ENCODE measurements around the gene PKIB.
"Not testable (repeated sequence)": the region's sequence is repeated elsewhere in the genome, so short reads cannot be mapped to it uniquely, and the experiment has no call there.

The PKIB gene

DNA sequence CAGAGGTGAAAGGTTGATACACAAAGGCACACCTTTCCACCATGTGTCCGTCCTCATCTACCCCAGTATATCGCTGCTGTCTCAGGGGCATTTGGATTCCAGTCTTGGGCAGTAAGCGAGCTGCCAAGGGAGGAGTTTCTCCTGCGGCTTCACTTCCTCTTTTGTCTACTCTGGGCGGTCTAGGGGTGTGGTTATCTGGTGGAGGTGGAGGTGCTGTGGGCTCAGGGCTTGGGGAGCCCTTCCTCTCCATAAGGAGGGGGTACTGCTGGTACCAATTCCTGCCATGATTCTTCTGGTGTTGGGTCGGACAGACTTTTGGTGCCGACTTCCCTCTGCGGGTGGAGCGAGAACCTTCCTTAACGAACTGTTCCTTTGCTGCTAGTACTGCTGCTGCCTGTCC, 137.4 kb downstream of the PKIB start:
- Histone ChIP-seq H3K9me3 (ENCODE audit: control insufficient read depth in 2 of 2, low read length in 2 of 2) (no peaks in the 10 kb centered on the region), H3K36me3 (ENCODE audit: control insufficient read depth in 2 of 2, insufficient read depth in 2 of 2, low read length in 2 of 2) (no peaks in the 10 kb centered on the region), H3K4me3 (ENCODE audit: low read length in 2 of 2) (no peak overlapping the region), H3K27ac (ENCODE audit: low read depth in 2 of 2, low read length in 2 of 2) (no peak overlapping the region), H3K9ac (ENCODE audit: low read depth in 1 of 2, low read length in 2 of 2) (no peak overlapping the region), H3K4me1 (ENCODE audit: control insufficient read depth in 2 of 2, insufficient read depth in 2 of 2, low read length in 2 of 2) (peaks cover 0 to 8% of the 10 kb centered on the region in 2 donors), H3K27me3 (ENCODE audit: control insufficient read depth in 2 of 2, insufficient read depth in 2 of 2, low read length in 2 of 2) (peaks cover 0 to 2% of the 10 kb centered on the region in 2 donors)

DNA sequence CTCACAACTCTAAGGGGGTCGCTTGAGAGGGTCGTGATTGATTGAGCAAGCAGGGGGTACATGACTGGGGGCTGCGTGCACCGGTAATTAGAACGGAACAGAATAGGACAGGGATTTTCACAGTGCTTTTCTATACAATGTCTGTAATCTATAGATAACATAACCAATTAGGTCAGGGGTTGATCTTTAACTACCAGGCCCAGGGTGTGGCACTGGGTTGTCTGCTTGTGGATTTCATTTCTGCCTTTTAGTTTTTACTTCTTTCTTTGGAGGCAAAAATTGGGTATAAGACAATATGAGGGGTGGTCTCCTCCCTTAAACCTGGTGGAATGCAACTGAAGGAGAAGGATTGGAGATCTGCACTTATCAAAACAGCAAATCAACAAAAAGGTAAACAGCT, 138.7 kb downstream of the PKIB start:
- not testable (repeated sequence) for H3K27me3 ChIP-seq (ENCODE audit: control insufficient read depth in 2 of 2, insufficient read depth in 2 of 2, low read length in 2 of 2); H3K4me3 ChIP-seq (ENCODE audit: low read length in 2 of 2); H3K36me3 ChIP-seq (ENCODE audit: control insufficient read depth in 2 of 2, insufficient read depth in 2 of 2, low read length in 2 of 2)

DNA sequence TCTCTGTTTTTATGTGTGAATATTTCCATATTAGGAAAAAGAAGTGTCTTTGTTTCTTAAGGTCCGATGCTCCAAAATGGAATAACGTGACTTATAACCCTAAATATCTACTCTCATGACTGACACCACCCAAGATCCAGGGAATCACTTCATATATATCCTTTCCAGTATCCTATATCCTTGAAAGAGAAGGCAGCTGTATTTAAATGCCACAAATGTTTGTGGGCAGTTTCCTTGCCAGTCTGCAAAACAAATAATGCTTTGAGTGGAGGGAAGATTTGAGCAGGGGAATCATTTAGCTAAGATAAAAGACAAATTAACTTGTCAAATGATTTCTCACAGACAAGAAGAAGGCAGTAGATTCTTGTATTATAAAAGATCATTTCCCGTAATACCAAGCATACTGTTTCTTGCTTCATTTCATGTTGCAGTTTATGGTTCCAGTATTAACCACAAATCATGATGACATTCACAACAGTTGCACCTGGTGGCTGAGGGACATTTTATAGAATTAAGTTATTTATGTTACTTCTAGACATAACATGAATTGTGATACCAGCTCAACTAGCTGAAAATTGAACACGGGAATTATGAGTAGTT, 139.3 kb downstream of the PKIB start:
- H3K9me3 ChIP-seq (ENCODE audit: control insufficient read depth in 2 of 2, low read length in 2 of 2), result no peaks in the 10 kb centered on the region
- no peaks in the 10 kb centered on the region for H3K36me3 ChIP-seq (ENCODE audit: control insufficient read depth in 2 of 2, insufficient read depth in 2 of 2, low read length in 2 of 2)
- peaks cover 0 to 2% of the 10 kb centered on the region in 2 donors for H3K27me3 ChIP-seq (ENCODE audit: control insufficient read depth in 2 of 2, insufficient read depth in 2 of 2, low read length in 2 of 2)
- peaks cover 0 to 8% of the 10 kb centered on the region in 2 donors for H3K4me1 ChIP-seq (ENCODE audit: control insufficient read depth in 2 of 2, insufficient read depth in 2 of 2, low read length in 2 of 2)
- H3K4me3 ChIP-seq (ENCODE audit: low read length in 2 of 2), result no peak overlapping the region
- H3K9ac ChIP-seq (ENCODE audit: low read depth in 1 of 2, low read length in 2 of 2), result no peak overlapping the region
- no peak overlapping the region for H3K27ac ChIP-seq (ENCODE audit: low read depth in 2 of 2, low read length in 2 of 2)

More for the DNA sequence above, 138.7 kb downstream of the PKIB start:
- not testable (repeated sequence) for H3K9ac ChIP-seq (ENCODE audit: low read depth in 1 of 2, low read length in 2 of 2); H3K9me3 ChIP-seq (ENCODE audit: control insufficient read depth in 2 of 2, low read length in 2 of 2); H3K27ac ChIP-seq (ENCODE audit: low read depth in 2 of 2, low read length in 2 of 2); H3K4me1 ChIP-seq (ENCODE audit: control insufficient read depth in 2 of 2, insufficient read depth in 2 of 2, low read length in 2 of 2)

DNA sequence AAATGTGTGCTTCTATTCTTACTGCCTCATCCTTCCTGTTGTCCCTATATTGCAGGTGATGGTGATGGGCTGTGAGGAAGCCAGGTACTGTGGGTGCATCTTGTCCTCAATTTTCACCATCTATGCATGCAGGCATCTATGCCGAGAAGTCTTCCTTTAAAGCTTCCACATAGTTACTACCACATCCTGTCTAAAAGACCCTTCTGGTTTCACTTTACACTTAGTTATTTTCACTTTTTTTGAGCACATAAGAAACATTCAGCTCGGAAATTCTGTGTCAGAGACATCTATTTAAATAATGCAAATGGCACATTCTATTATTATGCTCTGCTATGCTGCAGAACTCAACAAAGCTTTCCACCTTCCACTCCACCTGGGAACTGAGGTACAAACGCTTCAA, 141.1 kb downstream of the PKIB start:
- Histone ChIP-seq H3K4me1 (ENCODE audit: control insufficient read depth in 2 of 2, insufficient read depth in 2 of 2, low read length in 2 of 2) (peaks cover 0 to 8% of the 10 kb centered on the region in 2 donors), H3K9ac (ENCODE audit: low read depth in 1 of 2, low read length in 2 of 2) (no peak overlapping the region), H3K27ac (ENCODE audit: low read depth in 2 of 2, low read length in 2 of 2) (no peak overlapping the region), H3K27me3 (ENCODE audit: control insufficient read depth in 2 of 2, insufficient read depth in 2 of 2, low read length in 2 of 2) (no peaks in the 10 kb centered on the region), H3K4me3 (ENCODE audit: low read length in 2 of 2) (no peak overlapping the region), H3K9me3 (ENCODE audit: control insufficient read depth in 2 of 2, low read length in 2 of 2) (no peaks in the 10 kb centered on the region), H3K36me3 (ENCODE audit: control insufficient read depth in 2 of 2, insufficient read depth in 2 of 2, low read length in 2 of 2) (no peaks in the 10 kb centered on the region)

DNA sequence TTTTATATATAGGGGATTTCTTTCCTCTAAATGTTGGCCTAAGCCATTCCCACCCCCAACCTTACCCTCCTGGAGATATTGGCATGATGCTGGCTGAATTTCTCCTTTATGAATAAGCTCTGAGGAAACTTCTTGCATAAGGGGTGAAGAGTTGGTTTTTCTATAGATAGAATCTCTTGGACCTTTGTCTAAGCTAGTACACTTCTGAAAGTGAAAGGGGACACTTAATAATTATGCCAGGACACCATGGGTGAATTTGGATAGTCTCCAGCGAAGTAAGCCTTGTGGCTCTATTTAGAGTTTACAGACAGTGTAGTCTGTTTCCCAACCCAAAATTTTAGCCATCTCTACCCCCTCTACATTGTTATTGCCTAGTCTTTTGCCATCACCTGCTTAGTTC, 142.3 kb downstream of the PKIB start:
- Histone ChIP-seq H3K9ac (ENCODE audit: low read depth in 1 of 2, low read length in 2 of 2) (no peak overlapping the region), H3K4me3 (ENCODE audit: low read length in 2 of 2) (no peak overlapping the region), H3K27ac (ENCODE audit: low read depth in 2 of 2, low read length in 2 of 2) (no peak overlapping the region), H3K4me1 (ENCODE audit: control insufficient read depth in 2 of 2, insufficient read depth in 2 of 2, low read length in 2 of 2) (peaks cover 0 to 8% of the 10 kb centered on the region in 2 donors), H3K36me3 (ENCODE audit: control insufficient read depth in 2 of 2, insufficient read depth in 2 of 2, low read length in 2 of 2) (no peaks in the 10 kb centered on the region), H3K9me3 (ENCODE audit: control insufficient read depth in 2 of 2, low read length in 2 of 2) (no peaks in the 10 kb centered on the region), H3K27me3 (ENCODE audit: control insufficient read depth in 2 of 2, insufficient read depth in 2 of 2, low read length in 2 of 2) (no peaks in the 10 kb centered on the region)

DNA sequence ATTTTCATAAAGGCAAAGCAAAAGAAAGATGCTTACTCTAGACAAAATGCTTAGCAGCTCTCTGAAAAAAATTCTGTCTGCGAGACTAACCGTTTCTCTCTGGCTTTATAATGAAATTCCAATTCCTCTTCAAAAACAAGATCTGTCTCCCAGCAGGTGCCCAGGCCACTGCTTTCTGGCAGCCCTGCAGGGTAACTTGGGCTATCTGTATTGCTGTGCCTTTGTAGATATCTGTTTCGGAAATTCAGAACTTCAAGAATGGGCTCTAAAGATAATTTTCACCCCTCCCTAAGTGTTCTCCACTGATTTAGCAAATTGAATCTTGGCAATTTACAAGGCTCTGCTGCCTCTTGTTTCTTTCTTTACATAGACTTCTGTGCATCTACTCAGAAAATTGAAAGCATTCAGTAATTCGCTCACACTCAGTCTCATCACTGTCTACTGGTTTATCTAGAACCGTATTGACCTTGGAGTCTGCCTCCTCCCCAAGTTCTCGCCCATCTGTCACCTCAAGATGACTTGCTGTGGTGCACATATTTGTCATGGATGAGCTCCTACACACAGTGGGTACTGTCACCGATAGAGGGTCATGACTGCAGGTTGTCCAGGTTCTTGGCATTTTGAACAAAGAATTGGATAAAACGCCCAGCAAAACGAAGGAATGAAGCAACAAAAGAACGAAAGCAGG, 142.9 kb downstream of the PKIB start:
- H3K4me1 ChIP-seq (ENCODE audit: control insufficient read depth in 2 of 2, insufficient read depth in 2 of 2, low read length in 2 of 2), result peaks cover 0 to 8% of the 10 kb centered on the region in 2 donors
- no peak overlapping the region for H3K27ac ChIP-seq (ENCODE audit: low read depth in 2 of 2, low read length in 2 of 2)
- no peak overlapping the region for H3K9ac ChIP-seq (ENCODE audit: low read depth in 1 of 2, low read length in 2 of 2)
- H3K27me3 ChIP-seq (ENCODE audit: control insufficient read depth in 2 of 2, insufficient read depth in 2 of 2, low read length in 2 of 2), result no peaks in the 10 kb centered on the region
- H3K9me3 ChIP-seq (ENCODE audit: control insufficient read depth in 2 of 2, low read length in 2 of 2), result no peaks in the 10 kb centered on the region
- H3K36me3 ChIP-seq (ENCODE audit: control insufficient read depth in 2 of 2, insufficient read depth in 2 of 2, low read length in 2 of 2), result no peaks in the 10 kb centered on the region
- no peak overlapping the region for H3K4me3 ChIP-seq (ENCODE audit: low read length in 2 of 2)

DNA sequence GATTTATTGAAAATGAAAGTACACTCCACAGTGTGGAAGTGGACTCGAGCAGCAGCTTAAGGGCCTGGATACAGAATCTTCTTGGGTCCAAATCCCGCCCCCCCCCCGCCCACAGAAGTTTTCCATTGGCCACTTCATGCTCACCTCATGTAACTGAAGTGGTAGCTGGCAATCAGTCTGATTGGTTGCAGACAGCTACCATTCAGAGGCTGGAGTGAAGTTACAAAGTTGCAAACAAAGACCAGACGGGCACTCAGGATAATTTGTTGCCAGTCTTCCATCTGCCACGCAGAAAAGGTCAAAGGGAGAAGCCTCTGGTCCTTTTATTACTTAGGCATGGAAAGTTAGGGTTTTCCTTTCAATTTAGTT, 143.5 kb downstream of the PKIB start:
- Histone ChIP-seq H3K36me3 (ENCODE audit: control insufficient read depth in 2 of 2, insufficient read depth in 2 of 2, low read length in 2 of 2) (no peaks in the 10 kb centered on the region), H3K27ac (ENCODE audit: low read depth in 2 of 2, low read length in 2 of 2) (no peak overlapping the region), H3K9me3 (ENCODE audit: control insufficient read depth in 2 of 2, low read length in 2 of 2) (no peaks in the 10 kb centered on the region), H3K4me1 (ENCODE audit: control insufficient read depth in 2 of 2, insufficient read depth in 2 of 2, low read length in 2 of 2) (peaks cover 0 to 8% of the 10 kb centered on the region in 2 donors), H3K4me3 (ENCODE audit: low read length in 2 of 2) (no peak overlapping the region), H3K27me3 (ENCODE audit: control insufficient read depth in 2 of 2, insufficient read depth in 2 of 2, low read length in 2 of 2) (no peaks in the 10 kb centered on the region), H3K9ac (ENCODE audit: low read depth in 1 of 2, low read length in 2 of 2) (no peak overlapping the region)

DNA sequence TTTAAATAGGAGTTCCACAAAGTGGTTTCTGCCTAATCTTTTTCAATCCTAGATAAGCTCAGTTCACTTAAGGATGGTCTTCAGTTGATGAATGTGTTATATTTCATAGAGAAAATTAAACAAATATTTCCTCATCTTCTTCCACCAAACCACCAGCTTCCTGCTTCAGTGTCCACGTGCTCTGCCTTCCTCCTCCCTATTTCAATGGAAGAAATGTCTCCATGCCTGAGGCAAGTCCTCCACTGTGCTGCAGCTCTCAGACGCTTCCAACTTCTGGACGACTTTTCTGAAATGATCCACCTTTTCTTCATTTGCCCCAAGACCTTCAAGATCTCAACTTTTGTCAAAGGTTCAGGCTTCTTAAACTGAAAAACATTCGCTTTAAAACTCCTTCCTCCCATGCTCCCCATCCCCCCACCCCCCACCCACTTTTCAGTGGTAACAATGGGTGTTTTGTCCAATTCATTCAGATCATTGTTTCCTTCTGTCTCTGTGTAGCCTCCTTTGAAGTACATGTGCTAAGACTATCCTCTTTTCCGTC, 144.1 kb downstream of the PKIB start:
- H3K9me3 ChIP-seq (ENCODE audit: control insufficient read depth in 2 of 2, low read length in 2 of 2), result no peaks in the 10 kb centered on the region
- peaks cover 0 to 5% of the 10 kb centered on the region in 2 donors for H3K4me1 ChIP-seq (ENCODE audit: control insufficient read depth in 2 of 2, insufficient read depth in 2 of 2, low read length in 2 of 2)
- H3K27me3 ChIP-seq (ENCODE audit: control insufficient read depth in 2 of 2, insufficient read depth in 2 of 2, low read length in 2 of 2), result no peaks in the 10 kb centered on the region
- H3K9ac ChIP-seq (ENCODE audit: low read depth in 1 of 2, low read length in 2 of 2), result no peak overlapping the region
- H3K36me3 ChIP-seq (ENCODE audit: control insufficient read depth in 2 of 2, insufficient read depth in 2 of 2, low read length in 2 of 2), result no peaks in the 10 kb centered on the region
- H3K4me3 ChIP-seq (ENCODE audit: low read length in 2 of 2), result no peak overlapping the region
- no peak overlapping the region for H3K27ac ChIP-seq (ENCODE audit: low read depth in 2 of 2, low read length in 2 of 2)

DNA sequence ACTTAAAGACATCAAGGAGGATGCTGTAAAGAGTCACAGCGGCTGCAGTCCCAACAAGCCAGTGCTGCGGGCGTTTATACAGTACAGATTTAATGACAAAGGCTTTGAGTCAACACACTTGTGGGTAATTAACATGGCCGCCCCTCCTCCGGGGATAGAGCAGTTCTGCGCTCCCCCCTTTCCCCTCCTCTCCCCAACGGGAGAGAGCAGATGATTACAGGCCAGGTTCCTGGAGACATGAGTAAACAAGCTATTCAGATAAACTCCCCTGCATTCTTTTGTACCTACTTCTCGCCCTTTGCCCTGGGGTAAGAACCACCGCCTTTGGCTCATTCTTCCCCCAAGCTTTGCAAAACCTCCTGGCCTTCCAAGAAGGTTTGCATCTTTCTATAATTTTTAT, 145.7 kb downstream of the PKIB start:
- Histone ChIP-seq H3K9ac (ENCODE audit: low read depth in 1 of 2, low read length in 2 of 2) (no peak overlapping the region), H3K9me3 (ENCODE audit: control insufficient read depth in 2 of 2, low read length in 2 of 2) (no peaks in the 10 kb centered on the region), H3K4me1 (ENCODE audit: control insufficient read depth in 2 of 2, insufficient read depth in 2 of 2, low read length in 2 of 2) (no peaks in the 10 kb centered on the region), H3K36me3 (ENCODE audit: control insufficient read depth in 2 of 2, insufficient read depth in 2 of 2, low read length in 2 of 2) (no peaks in the 10 kb centered on the region), H3K27ac (ENCODE audit: low read depth in 2 of 2, low read length in 2 of 2) (no peak overlapping the region), H3K27me3 (ENCODE audit: control insufficient read depth in 2 of 2, insufficient read depth in 2 of 2, low read length in 2 of 2) (no peaks in the 10 kb centered on the region), H3K4me3 (ENCODE audit: low read length in 2 of 2) (no peak overlapping the region)

DNA sequence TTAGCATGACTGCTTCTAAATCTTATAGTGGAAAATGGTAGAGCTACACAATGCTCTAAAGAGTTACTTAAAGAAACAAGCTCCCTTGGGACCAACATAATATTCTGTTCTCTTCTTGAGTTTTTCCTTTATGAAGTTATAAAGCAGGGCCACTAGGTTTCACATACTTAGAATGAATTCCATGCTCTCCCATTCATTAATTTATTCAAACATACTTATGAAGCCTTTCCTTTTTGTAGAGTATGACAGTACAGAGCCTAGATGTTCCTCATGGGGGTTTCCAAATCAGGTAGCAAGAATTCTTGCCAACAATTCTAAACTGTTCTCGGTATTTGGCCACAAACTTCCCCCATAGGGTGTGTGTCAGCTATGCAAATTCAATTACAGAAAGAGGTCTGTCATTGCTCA, 148.7 kb downstream of the PKIB start:
- H3K27me3 ChIP-seq (ENCODE audit: control insufficient read depth in 2 of 2, insufficient read depth in 2 of 2, low read length in 2 of 2), result no peaks in the 10 kb centered on the region
- H3K36me3 ChIP-seq (ENCODE audit: control insufficient read depth in 2 of 2, insufficient read depth in 2 of 2, low read length in 2 of 2), result no peaks in the 10 kb centered on the region
- no peaks in the 10 kb centered on the region for H3K9me3 ChIP-seq (ENCODE audit: control insufficient read depth in 2 of 2, low read length in 2 of 2)
- H3K4me3 ChIP-seq (ENCODE audit: low read length in 2 of 2), result no peak overlapping the region
- no peak overlapping the region for H3K9ac ChIP-seq (ENCODE audit: low read depth in 1 of 2, low read length in 2 of 2)
- H3K4me1 ChIP-seq (ENCODE audit: control insufficient read depth in 2 of 2, insufficient read depth in 2 of 2, low read length in 2 of 2), result no peaks in the 10 kb centered on the region
- H3K27ac ChIP-seq (ENCODE audit: low read depth in 2 of 2, low read length in 2 of 2), result no peak overlapping the region
